ENCODE measurements around the gene PDHA2.

Gene PDHA2

GRCh38 chr4:95877636-95878035 is 37.7 kb downstream of the PDHA2 start:
- Mint-ChIP-seq H3K4me3 (no peak overlapping the region), H3K27ac (no peak overlapping the region), H3K27me3 (no peaks in the 10 kb centered on the region), H3K36me3 (ENCODE audit: low read depth) (no peaks in the 10 kb centered on the region), H3K9me3 (peaks cover 2% of the 10 kb centered on the region), H3K4me1 (ENCODE audit: low read depth) (no peaks in the 10 kb centered on the region)
- no peak for DNase-seq

GRCh38 chr4:95887551-95887950 is 47.7 kb downstream of the PDHA2 start:
- no peak overlapping the region for H3K4me3 Mint-ChIP-seq
- no peaks in the 10 kb centered on the region for H3K4me1 Mint-ChIP-seq (ENCODE audit: low read depth)
- H3K9me3 Mint-ChIP-seq: peaks cover 9% of the 10 kb centered on the region
- no peak overlapping the region for H3K27ac Mint-ChIP-seq
- DNase-seq: no peak
- no peaks in the 10 kb centered on the region for H3K36me3 Mint-ChIP-seq (ENCODE audit: low read depth)
- no peaks in the 10 kb centered on the region for H3K27me3 Mint-ChIP-seq

GRCh38 chr4:95889662-95890061 is 49.8 kb downstream of the PDHA2 start:
- Mint-ChIP-seq H3K36me3 (ENCODE audit: low read depth) (no peaks in the 10 kb centered on the region), H3K4me1 (ENCODE audit: low read depth) (no peaks in the 10 kb centered on the region), H3K27me3 (no peaks in the 10 kb centered on the region), H3K27ac (no peak overlapping the region), H3K9me3 (peaks cover 4% of the 10 kb centered on the region), H3K4me3 (no peak overlapping the region)
- DNase-seq: no peak

Data from activated T-cell treated with anti-CD3 and anti-CD28 coated beads, Interleukin-2, amount 50 U/mL, for 24 hours (primary cell).